Suprapubic skin (tissue), 4 donors: ENCODE data around the gene ELMO1.

ENCODE experiments used
- EP300 ChIP-seq: sonication (generic); formaldehyde crosslinking; IDR thresholded peaks from one replicate; pipeline ENCODE4 v1.6.1; 2017; ENCODE audit warnings: antibody characterized with exemption
- POLR2A ChIP-seq, 2 donors: fragments of 450-650 bp; IDR thresholded peaks; one replicate each; pipeline ENCODE4 v1.6.1; 2017; ENCODE audit warnings: antibody characterized with exemption in 2 of 2, mild to moderate bottlenecking in 2 of 2, moderate library complexity in 2 of 2
- POLR2AphosphoS5 ChIP-seq, 3 donors: sonication (generic); formaldehyde crosslinking; IDR thresholded peaks; one replicate each; pipeline ENCODE4 v1.6.1; 2017; ENCODE audit warnings: antibody characterized with exemption in 3 of 3
- TF ChIP-seq, protein P1 (sequence below), 2 donors: fragments of 200-600 bp in 1 of 2; fragments of 450-650 bp in 1 of 2; sonication (generic) in 1 of 2; IDR thresholded peaks; one replicate each; pipeline ENCODE4 v1.5.1; 2016 to 2019; ENCODE audit warnings: antibody characterized with exemption in 2 of 2, mild to moderate bottlenecking in 1 of 2, moderate library complexity in 1 of 2

DNA sequence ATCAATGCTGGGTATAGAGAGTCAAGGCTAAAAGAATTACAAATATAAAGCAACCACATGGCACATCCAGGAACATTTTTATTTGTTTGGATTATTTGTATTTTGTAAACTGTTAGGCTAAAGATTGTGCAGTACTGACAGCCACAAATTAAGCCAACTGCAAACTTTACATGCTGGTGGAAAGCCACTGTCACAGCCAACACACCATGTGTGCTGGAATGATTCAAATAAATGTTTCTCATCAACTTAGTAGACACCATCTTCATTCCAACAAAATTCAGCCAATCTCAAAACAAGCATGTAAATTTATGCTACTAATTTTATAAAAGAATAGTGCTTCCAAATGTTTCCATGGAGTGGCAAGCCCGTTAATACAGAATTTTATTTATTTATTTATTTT, 211.8 kb downstream of the ELMO1 start:
- TF ChIP-seq, protein P1, sequence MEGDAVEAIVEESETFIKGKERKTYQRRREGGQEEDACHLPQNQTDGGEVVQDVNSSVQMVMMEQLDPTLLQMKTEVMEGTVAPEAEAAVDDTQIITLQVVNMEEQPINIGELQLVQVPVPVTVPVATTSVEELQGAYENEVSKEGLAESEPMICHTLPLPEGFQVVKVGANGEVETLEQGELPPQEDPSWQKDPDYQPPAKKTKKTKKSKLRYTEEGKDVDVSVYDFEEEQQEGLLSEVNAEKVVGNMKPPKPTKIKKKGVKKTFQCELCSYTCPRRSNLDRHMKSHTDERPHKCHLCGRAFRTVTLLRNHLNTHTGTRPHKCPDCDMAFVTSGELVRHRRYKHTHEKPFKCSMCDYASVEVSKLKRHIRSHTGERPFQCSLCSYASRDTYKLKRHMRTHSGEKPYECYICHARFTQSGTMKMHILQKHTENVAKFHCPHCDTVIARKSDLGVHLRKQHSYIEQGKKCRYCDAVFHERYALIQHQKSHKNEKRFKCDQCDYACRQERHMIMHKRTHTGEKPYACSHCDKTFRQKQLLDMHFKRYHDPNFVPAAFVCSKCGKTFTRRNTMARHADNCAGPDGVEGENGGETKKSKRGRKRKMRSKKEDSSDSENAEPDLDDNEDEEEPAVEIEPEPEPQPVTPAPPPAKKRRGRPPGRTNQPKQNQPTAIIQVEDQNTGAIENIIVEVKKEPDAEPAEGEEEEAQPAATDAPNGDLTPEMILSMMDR (IDR thresholded peaks at IDR 0.05): no peak
- TF ChIP-seq EP300 (no peak), POLR2AphosphoS5 (IDR thresholded peaks at IDR 0.05) (no peak), POLR2A (IDR thresholded peaks at IDR 0.05) (no peak)
